GM19043 (cell line): ENCODE results near the gene MYD88.
"Not testable (repeated sequence)": the region's sequence is repeated elsewhere in the genome, so short reads cannot be mapped to it uniquely, and the experiment has no call there.

Source experiments
- ATAC-seq: cut with Tn5 transposase; IDR thresholded peaks from one replicate; pipeline ENCODE4 v1.9.1; 2021; ENCODE audit warnings: low read depth; ENCODE audit not compliant: unreplicated experiment

MYD88 gene

DNA sequence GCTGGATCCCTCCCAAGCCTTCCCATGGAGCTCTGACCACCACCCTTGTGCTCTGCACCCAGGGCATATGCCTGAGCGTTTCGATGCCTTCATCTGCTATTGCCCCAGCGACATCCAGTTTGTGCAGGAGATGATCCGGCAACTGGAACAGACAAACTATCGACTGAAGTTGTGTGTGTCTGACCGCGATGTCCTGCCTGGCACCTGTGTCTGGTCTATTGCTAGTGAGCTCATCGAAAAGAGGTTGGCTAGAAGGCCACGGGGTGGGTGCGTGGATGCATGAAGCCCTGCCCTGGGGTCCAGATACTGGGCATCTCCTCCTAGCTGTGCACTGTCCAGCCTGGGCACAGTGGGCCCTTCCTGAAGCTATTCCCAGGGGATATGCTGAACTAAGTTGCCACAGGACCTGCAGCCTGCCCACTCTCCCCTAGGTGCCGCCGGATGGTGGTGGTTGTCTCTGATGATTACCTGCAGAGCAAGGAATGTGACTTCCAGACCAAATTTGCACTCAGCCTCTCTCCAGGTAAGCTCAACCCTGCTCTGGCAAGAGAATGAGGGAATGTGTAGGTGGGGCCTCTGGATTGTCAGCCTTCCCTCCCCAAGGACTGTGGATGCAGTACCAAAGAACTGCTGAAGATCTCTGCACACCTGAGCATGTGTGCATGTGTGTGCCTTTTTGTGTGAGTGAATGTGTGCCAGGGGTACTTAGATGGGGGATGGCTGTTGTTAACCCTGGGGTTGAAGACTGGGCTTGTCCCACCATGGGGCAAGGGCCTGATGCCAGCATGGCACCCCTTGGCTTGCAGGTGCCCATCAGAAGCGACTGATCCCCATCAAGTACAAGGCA is 2.1 kb downstream of the MYD88 start:
- ATAC-seq = no peak

GRCh38 chr3:38141173-38141951 is 2.9 kb downstream of the MYD88 start:
- no peak for ATAC-seq

DNA sequence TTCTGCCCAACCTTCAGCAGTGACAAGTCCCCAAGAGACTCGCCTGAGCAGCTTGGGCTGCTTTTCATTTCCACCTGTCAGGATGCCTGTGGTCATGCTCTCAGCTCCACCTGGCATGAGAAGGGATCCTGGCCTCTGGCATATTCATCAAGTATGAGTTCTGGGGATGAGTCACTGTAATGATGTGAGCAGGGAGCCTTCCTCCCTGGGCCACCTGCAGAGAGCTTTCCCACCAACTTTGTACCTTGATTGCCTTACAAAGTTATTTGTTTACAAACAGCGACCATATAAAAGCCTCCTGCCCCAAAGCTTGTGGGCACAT is 3.5 kb downstream of the MYD88 start:
- no peak for ATAC-seq

DNA sequence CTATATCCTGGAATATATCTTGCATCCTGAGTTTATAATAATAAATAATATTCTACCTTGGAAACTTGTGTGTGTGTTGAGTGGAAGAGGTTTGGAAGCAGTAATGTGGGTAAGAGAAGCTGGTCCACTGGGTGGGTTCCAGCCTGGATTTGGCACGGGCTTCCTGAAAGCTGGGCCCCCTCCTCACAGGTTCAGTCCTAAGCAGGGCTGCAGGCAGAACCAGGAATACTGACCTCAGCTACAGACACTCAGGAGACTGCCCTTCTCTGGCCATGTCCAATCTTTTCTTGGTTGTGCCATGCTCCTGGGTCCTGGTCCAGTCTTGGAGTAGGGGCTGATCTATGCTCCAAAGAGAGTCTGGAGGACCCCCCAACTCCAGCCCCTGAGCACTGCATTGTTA is 4.5 kb downstream of the MYD88 start:
- no peak for ATAC-seq

DNA sequence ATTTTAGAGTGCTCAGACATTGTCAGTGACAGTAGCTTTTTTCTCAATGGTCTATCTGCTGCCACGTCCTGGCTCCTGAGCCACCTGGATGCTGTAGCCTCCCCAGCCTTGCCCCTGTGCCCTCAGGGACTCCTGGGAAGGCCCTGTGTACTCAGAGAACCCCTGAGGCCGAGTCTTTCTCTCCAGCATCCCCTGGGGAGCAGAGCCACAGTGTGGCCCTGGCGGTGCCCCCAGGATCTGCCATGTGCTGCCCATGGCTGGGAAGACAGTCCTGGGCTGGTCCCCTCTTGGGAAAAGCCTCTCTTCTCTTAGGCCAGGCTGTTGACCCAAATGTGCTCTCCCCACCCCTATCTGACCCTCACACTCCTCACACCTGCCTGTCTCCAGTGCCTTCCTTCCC is 5.0 kb downstream of the MYD88 start:
- ATAC-seq = no peak

- ATAC-seq = no peak
Measured at GRCh38 chr3:38146504-38146903, 8.0 kb downstream of the MYD88 start.

DNA sequence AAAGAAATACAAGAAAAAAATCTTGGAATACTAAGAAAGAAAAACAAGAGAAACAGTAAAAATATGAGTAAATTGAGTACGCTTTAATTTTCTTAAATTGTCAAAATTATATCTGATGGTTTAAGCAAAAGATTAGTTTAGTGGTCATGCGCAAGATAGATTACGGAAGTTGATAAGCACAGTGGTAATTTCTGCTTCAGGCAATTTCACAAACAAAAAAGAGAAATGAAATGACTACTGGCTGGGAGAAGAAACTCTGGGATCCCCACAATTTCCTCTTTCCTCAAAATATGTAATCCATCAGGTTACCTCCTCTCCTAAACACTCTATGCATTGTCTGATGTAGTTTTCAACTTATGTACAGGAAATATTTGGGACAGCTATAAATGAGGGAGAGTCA is 9.0 kb downstream of the MYD88 start:
- ATAC-seq = no peak

GRCh38 chr3:38148311-38148882 is 9.9 kb downstream of the MYD88 start:
- no peak for ATAC-seq

- no peak for ATAC-seq
Measured at GRCh38 chr3:38149708-38150107, 11.2 kb downstream of the MYD88 start.

DNA sequence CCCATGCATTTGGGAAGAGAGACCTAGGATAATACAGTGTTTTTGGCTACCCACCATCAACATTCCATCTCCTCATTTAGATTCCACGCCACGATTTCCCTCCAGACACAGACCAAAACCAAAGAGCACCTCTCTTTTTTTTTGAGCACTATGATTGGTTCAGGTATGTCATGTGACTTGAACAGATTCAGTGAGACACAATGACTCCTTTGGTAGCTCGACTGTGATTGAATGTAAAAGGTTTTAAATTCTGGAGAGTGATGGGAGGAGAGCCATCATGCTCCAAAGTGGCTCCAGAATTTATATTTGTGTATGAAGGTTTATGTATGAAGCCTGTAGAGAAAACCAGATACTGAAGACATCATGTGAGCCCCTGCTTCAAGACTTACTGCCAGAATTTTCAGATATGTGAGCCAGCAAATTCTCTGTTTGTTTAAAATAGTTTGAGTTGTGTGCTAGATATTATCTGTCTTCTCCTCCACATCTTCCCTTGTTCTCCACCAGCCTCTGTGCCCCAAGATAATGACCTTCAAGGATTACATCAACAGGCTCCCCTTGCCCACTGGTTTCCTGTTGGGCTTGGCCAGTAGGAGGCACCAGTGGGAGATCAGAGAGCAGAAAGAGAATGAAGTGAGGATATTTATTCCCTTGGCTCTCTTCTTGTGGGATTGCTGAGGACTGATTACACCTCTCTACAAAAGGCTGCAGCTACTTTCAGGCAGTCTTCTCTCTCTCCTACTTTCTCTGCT is 12.5 kb downstream of the MYD88 start:
- no peak for ATAC-seq

GRCh38 chr3:38151667-38152265 is 13.3 kb downstream of the MYD88 start:
- no peak for ATAC-seq

DNA sequence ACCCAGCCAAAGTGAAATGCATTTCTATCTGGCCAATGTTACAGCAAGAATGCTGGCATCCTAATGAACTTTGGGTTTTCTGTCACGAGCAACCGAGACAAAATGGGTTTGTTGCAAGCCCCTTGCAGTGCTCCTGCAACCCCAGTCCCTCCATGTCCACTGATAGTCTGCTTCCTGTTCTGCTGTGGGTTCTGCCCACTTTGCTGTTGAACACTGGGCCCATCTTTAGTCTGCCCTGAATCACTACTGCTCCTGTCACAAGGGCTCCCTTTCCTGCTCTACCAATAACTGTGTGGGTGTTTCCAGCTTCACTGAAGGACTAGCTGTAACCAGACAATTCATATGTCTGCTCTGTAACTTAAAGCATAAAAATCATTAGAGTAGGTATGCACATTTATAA is 14.1 kb downstream of the MYD88 start:
- ATAC-seq = no peak

DNA sequence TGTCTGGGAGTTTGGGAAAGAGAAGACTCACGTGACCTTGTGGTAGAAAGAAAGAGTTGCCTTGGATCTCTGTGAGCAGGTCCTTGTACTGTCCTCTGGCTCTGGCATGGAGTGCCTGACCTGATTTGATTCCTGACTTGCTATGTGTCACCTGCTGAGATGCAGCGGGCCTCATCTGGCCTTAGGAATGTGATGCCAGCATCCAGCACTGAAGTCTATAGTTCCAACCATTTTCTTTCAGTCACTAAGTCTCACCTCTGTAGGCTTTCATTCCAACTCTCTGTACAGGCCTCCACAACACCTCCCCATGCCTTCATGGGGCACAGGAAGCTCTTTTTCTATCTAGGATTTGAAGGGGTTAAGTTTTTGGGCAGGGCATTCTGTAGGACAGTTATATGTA is 14.8 kb downstream of the MYD88 start:
- ATAC-seq = no peak

DNA sequence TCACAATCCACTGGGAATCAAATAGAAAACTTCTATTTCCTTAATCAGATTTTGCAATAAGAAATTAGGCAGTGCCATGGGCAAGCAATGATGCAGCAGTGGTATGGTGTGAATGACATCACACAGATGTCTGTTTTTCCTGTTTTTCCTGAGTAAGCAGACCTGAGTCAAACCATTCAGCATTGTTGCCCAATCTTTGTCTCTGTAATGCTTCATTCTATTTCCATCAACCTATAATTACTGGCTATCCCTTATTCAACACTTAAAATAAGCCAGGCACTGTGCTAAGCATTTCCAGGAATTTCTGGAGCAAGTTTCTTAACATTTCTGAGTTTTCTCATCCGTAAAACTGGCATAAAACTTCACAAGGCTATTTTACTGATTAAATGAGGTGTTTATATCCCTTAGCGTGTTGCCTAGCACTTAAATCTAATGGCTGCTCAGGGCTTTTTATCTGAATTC is 15.6 kb downstream of the MYD88 start:
- no peak for ATAC-seq

DNA sequence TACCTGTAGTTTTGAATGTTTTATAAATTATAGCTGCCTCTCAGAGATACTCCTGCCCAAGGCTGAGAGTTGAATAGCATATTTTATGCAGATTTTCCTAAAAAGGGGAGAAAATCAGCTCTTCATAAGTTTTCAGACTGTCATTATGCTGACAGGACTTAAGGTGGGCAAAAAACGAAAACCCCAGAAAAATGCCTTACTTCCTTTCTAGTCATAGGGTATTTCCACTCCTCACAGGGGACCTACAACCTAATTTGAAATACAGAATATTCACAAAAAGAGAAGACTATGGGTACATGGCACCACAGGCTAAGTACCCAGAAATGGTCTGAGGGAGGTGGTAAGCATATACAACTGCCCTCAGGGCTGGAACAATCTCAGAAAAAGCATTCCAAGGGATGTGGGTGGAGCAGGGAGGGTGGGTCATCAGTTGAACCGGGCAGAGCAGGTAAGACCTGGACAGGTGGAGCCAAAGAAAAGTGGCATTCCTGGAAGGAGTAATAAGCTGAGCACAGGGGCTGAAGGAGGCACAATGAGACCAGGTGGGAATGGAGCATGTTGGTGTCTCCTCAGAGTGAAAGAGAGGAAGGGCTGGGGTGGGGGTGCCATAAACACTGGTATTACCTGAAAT is 16.3 kb downstream of the MYD88 start:
- no peak for ATAC-seq

GRCh38 chr3:38155825-38156224 is 17.4 kb downstream of the MYD88 start:
- ATAC-seq = no peak

DNA sequence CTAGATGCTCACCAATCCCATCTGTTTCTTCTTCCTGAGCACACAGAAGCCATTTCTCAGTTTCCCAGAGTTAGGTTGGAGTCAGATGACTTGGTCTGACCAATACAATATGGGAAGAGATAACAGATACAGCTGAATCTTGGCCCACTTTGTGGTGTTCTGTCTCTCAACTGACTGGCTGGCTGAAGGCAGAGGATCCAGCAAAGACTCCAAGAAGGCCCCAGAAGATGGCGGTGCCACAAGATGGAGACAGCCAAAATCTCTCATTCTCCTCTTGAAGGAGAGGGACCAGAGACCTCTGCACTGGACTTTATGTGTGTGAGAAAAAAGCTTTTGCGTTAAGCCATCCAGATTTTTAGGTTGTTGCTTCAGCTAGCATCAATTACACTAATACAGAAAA is 18.7 kb downstream of the MYD88 start:
- no peak for ATAC-seq

DNA sequence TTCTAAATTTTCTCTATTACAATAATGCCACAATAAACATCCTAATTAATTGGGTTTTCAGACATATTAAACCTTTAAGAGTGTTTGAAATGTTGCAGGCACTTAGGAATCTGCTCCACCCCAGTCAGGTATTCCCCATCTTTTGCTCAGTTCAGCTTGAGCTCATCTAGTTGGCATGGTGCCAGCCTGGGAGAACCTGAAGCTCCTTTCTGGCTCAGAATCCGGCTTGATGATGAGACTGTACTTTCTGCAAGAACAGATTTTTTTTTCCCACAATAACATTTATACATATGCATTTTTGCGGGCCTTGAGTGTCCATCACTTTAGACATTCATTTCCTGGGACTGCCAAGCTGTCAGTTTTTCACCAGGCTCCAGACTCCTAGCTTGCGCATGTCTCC is 19.1 kb downstream of the MYD88 start:
- no peak for ATAC-seq

DNA sequence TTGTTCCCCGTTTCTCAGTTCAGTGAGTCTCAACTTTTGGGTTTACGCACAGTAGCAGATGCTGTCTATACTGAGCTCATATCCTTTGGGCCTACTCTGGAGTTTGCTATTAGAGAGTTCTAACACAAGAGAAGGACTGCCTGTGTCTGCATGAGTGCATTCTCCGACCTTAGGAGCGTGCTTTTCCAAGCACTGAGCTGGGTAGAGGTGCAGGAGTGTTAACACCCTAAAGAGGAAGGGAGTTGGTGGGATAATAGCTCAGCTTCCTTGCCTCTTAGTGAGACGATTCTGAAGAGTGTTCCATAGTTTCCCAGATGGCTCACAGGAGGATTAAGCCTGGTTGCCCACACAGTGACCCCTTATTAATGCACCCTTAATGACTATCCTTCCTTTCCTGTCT is 20.0 kb downstream of the MYD88 start:
- no peak for ATAC-seq

DNA sequence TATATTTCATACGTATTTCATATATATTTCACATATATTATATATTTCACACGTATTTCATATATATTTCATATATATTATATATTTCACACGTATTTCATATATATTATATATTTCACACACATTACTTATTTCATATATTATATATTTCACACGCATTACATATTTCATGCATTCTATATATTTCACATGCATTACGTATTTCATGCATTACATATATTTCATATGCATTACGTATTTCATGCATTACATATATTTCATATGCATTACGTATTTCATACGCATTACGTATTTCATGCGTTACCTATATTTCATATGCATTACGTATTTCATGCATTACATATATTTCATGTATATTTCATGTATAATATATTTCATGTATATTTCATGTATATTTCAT is 22.2 kb downstream of the MYD88 start:
- not testable (repeated sequence) for ATAC-seq
